Breast epithelium (tissue), 3 donors: ENCODE measurements around the gene BRPF3.

Experiments used
- CTCF ChIP-seq, 3 donors: fragments of 450-650 bp; IDR thresholded peaks; one replicate each; pipeline ENCODE4 v1.5.1; 2016 to 2017; ENCODE audit warnings: antibody characterized with exemption in 3 of 3, mild to moderate bottlenecking in 3 of 3, moderate library complexity in 3 of 3
- POLR2AphosphoS5 ChIP-seq, 3 donors: sonication (generic); formaldehyde crosslinking; IDR thresholded peaks; one replicate each; pipeline ENCODE4 v1.6.1; 2017; ENCODE audit warnings: antibody characterized with exemption in 3 of 3

GRCh38 chr6:36222924-36223323, 26.4 kb downstream of the BRPF3 start:
- TF ChIP-seq CTCF (IDR thresholded peaks at IDR 0.05) (no peak), POLR2AphosphoS5 (IDR thresholded peaks at IDR 0.05) (no peak)
